Measurements from ENCODE around the gene DNAJB5.

DNAJB5 gene

DNA sequence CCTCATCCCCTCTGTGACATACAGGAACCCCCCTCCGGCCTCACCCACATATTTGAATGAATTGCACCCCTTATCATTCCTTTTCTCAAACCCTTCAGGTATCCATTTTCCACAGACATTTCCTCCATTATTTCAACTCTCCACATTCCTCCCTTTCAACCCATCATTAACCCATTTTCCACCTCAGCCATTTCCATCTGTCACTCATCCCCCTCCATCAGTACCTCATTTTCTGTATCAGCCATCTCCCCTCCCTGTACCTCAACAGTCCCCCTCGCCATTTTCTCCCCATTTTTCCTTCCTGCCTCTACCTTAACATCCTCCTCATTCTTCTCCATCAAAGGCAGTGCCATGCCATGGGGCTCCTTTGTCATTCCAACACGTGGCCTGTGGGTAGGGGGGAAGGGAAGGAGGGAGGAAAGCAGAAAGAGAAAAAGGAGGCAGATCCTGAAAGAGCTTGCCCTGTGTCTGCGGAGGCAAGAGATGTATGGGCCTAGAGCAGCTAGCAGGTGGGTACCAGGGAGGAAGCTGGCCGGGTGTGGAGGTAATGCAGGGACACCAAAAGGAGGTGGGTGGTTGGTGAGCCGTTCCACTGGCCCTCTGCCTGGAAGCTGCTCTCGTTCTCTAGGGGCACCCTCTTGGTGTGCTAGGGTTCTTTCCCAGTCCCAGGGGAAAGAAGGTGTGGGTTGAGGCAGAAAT, 1.5 kb downstream of the DNAJB5 start:
- no peak for FAIRE-seq
- no peak for TF ChIP-seq POLR2A (IDR thresholded peaks at IDR 0.05; ENCODE audit: low read depth, low read length)
- no peak for DNase-seq (ENCODE audit: insufficient read length, low spot score)

DNA sequence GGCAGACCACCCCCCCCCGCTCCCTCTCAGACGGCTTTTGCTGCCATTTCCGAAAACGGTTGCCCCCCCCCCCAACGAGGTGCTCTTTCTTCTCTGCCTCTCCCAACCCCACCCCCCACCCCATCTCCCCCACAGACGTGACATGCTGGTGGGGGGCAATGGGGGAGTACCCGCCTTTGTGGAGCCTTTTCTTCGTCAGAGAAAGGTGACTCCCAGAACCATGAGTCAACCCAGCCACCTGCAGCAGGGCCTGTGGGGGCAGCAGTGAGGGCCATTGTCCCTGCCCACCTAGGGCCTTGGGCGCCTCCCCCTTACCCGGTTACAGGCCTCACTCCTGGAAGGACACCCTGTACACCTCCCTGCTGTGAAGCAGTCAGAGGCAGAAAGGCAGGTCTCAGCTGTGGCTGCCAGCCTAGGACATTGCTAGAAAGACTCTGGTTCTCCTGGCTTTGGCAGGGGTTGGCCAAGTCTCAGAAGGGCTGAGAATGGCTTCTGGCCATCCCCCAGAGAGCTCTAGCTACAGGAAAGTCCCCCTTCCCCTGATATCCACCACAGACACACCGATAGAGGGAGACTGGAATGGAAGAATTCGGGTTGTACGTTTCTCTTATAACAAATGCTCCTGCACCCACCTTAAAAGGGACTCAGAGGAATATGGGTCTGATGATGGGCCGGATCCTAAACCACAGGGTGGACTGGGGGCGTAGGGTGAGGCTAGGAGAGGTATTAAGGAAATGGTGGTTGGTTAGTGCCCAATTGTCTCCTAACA, 2.2 kb downstream of the DNAJB5 start:
- FAIRE-seq (no peak), DNase-seq (ENCODE audit: insufficient read length, low spot score) (peak; percentile 24)
- no peak for TF ChIP-seq POLR2A (IDR thresholded peaks at IDR 0.05; ENCODE audit: low read depth, low read length)

- FAIRE-seq (peak; percentile 67), DNase-seq (ENCODE audit: insufficient read length, low spot score) (peak; percentile 26)
- no peak for TF ChIP-seq POLR2A (IDR thresholded peaks at IDR 0.05; ENCODE audit: low read depth, low read length)
Measured at GRCh38 chr9:34992376-34992951, 2.9 kb downstream of the DNAJB5 start.

GRCh38 chr9:34993502-34994259, 4.1 kb downstream of the DNAJB5 start:
- FAIRE-seq, result no peak
- TF ChIP-seq POLR2A (IDR thresholded peaks at IDR 0.05; ENCODE audit: low read depth, low read length), result no peak
- peak; percentile 11 for DNase-seq (ENCODE audit: insufficient read length, low spot score)

DNA sequence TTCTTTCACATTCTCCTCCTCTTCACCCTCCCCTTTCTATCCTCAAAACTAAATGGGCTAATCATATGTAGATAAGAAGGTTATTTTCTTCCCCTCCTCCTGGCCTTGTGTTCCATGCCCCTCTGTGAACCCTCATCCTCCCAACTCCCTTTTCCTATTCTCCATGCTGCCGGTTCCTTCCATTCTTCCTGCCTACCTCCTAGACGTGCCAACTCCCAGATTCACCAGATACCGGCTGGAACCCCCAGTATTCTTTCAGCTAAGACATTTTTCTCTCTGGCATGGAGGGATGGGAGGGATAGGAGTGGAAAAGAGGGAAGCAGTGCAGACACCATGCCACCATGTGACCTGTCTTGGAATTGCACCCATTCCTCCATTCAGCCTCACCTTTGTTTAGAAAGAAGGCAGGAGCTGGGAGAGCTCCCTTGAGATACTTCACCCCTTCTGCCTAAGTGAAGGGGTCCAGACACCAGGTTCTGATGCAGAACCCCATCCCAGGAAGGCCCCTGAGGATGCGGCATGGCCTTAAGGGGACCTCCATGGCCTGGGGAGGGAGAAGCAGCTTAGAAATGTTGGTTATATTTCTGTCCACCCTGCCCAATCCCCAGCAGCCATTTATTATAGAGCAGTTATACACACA, 4.8 kb downstream of the DNAJB5 start:
- peak; percentile 45 for DNase-seq (ENCODE audit: insufficient read length, low spot score)
- no peak for FAIRE-seq
- no peak for TF ChIP-seq POLR2A (IDR thresholded peaks at IDR 0.05; ENCODE audit: low read depth, low read length)

- TF ChIP-seq POLR2A (IDR thresholded peaks at IDR 0.05; ENCODE audit: low read depth, low read length), result no peak
- no peak for DNase-seq (ENCODE audit: insufficient read length, low spot score)
- FAIRE-seq, result no peak
Measured at GRCh38 chr9:34994900-34995669, 5.5 kb downstream of the DNAJB5 start.

DNA sequence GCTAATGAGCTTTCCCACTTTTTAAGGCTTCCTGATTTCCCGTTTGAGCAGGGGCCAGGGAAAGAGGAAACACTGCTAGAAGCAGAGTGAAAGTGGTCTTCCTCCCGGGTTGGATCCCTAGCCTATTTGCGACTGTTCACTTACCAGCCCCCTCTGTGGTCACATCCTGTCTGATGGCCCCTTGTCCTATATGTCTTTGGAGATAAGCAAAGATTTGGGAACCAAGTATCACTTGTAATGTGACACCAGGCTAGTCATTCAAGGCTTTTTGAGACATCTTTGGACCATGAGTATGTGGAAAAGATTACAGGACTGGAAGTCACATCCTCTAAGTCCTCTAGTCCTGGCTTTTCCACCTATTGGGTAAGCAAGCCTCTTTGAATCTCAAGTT, 6.1 kb downstream of the DNAJB5 start:
- no peak for TF ChIP-seq POLR2A (IDR thresholded peaks at IDR 0.05; ENCODE audit: low read depth, low read length)
- DNase-seq (ENCODE audit: insufficient read length, low spot score) (no peak), FAIRE-seq (no peak)

DNA sequence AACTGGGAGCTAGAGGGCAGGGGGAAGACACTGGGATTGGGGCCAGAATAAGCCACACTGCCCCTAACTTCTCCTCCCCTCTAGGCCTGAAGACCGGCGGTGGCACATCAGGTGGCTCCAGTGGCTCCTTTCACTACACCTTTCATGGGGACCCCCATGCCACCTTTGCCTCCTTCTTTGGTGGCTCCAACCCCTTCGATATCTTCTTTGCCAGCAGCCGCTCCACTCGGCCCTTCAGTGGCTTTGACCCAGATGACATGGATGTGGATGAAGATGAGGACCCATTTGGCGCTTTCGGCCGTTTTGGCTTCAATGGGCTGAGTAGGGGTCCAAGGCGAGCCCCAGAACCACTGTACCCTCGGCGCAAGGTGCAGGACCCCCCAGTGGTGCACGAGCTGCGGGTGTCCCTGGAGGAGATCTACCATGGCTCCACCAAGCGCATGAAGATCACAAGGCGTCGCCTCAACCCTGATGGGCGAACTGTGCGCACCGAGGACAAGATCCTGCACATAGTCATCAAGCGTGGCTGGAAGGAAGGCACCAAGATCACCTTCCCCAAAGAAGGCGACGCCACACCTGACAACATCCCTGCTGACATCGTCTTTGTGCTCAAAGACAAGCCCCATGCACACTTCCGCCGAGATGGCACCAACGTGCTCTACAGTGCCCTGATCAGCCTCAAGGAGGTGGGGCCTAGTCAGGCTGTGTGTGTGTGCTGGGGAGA, 6.8 kb downstream of the DNAJB5 start:
- FAIRE-seq, result no peak
- DNase-seq (ENCODE audit: insufficient read length, low spot score), result no peak
- TF ChIP-seq POLR2A (IDR thresholded peaks at IDR 0.05; ENCODE audit: low read depth, low read length), result no peak

GRCh38 chr9:34996905-34997279, 7.3 kb downstream of the DNAJB5 start:
- TF ChIP-seq POLR2A (IDR thresholded peaks at IDR 0.05; ENCODE audit: low read depth, low read length), result no peak
- DNase-seq (ENCODE audit: insufficient read length, low spot score) (no peak), FAIRE-seq (no peak)

GRCh38 chr9:34997379-34997781, 7.8 kb downstream of the DNAJB5 start:
- no peak for TF ChIP-seq POLR2A (IDR thresholded peaks at IDR 0.05; ENCODE audit: low read depth, low read length)

DNA sequence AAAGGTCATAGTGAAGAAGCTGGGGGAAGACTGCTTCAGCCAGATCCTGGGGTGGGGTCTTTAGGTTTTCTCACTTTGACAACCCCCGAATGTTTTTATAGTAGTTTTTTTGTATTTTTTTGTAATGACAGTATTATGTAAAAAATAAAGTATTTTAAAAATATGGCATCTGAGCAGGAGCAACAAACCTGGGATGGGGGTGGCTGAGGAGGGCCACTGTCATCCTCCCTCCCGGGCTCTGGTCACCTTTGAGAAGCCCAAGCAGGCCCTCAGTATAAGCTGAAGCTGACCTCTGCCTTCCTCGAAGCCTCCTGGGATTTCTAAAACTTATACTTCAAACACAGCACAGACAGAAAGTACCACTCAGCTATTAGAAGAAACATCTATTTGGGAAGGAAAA, 8.7 kb downstream of the DNAJB5 start:
- DNase-seq (ENCODE audit: insufficient read length, low spot score) (no peak), FAIRE-seq (no peak)
- no peak for TF ChIP-seq POLR2A (IDR thresholded peaks at IDR 0.05; ENCODE audit: low read depth, low read length)

More at GRCh38 chr9:34997379-34997781, 7.8 kb downstream of the DNAJB5 start:
- FAIRE-seq (no peak), DNase-seq (ENCODE audit: insufficient read length, low spot score) (no peak)

DNA sequence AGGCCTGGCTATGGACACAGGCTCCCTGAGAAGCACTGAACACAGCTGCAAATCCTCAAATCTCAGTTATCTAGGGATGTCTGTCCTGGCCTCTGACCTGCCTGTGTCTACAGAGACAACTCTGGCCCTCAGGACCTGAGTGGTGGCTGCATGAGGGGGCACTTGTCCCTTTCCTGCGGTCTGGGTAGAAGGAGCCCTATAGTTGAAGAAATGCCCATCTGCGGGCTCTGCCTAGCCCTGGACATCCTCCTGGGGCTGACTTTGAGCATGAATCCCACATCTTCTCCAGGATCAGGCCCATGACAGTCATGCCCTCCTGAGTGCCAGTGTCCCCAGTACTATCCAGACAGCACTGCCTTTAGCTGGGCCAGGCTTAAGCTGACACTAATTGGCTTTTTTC, 10.0 kb downstream of the DNAJB5 start:
- DNase-seq (ENCODE audit: insufficient read length, low spot score), result no peak
- no peak for TF ChIP-seq POLR2A (IDR thresholded peaks at IDR 0.05; ENCODE audit: low read depth, low read length)
- FAIRE-seq, result no peak

Data from H54 (cell line).